HG03108 (cell line): ENCODE results near the gene LRP8.
"Not testable (repeated sequence)": the region's sequence is repeated elsewhere in the genome, so short reads cannot be mapped to it uniquely, and the experiment has no call there.

ENCODE experiments used
- ATAC-seq: cut with Tn5 transposase; IDR thresholded peaks from one replicate; pipeline ENCODE4 v1.9.1; 2021; ENCODE audit warnings: moderate library complexity; ENCODE audit not compliant: unreplicated experiment

The LRP8 gene

DNA sequence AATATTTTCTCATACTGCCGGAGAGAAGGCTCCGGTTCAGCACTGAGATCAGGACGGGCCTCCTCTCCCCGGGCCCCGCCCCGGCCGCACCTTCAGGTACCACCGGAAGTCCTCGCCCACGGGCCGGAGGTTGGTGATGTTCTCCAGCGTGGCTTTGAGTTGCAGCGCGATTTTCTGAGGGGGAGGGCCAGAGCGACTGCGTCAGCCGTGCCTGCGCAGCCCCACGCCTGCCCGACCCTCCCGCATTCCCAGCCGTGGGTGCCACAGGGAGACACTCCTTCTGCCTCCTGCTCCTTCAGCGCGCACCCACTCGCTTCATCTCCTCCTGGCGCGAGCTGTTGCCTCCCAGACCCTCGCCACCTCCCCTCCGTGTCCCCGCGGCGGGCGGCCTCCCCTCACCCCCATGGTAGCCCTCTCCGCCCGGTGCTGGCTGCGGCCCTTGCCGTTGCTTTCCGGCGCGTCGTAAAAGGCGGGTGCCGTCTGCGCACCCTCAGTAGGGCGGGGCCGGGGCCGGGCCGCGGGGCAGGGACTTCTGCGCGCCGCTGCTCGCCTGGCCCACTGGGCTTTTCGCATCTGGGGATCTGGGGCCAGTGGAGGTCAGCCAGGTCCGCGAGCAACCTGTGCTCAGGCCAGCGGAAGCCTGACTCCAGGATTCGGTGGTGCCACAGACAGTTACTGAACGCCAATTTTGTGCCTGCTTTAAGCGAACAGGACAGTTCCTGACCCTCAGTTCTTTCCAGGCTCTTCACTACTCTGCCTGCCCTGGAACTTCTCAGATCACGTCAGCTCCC is 107.5 kb downstream of the LRP8 start, which contains the start of gene CZIB:
Gene CZIB (minus strand): TSS at position 464 of the 791 bp plus-strand sequence. CDS start 59 bp downstream, at position 405.
- ATAC-seq: peak; percentile 90

DNA sequence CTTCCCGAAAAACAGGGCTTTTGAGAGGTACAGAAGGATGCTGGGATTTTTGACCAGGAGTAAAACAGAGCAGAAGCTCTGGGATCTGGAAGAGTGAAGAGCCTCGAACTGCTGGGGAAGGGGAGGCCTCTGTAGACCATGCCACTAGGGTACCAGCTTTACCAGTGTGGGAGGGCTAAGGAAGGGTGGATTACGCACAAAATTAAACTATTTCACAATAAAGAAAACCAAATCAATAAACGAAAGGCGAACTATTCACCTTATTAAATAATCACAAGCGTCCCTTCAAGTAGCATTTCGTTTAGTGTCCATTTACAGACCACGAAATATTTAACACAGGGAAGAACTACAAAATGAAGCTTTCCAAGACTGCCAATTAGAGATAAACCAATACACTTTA is 108.2 kb downstream of the LRP8 start:
- no peak for ATAC-seq

GRCh38 chr1:53218201-53218600 is 109.7 kb downstream of the LRP8 start:
- no peak for ATAC-seq

- ATAC-seq: no peak
These were observed 113.4 kb downstream of the LRP8 start for GRCh38 chr1:53214376-53214940.

- no peak for ATAC-seq
These were observed 116.9 kb downstream of the LRP8 start for GRCh38 chr1:53210954-53211353.

DNA sequence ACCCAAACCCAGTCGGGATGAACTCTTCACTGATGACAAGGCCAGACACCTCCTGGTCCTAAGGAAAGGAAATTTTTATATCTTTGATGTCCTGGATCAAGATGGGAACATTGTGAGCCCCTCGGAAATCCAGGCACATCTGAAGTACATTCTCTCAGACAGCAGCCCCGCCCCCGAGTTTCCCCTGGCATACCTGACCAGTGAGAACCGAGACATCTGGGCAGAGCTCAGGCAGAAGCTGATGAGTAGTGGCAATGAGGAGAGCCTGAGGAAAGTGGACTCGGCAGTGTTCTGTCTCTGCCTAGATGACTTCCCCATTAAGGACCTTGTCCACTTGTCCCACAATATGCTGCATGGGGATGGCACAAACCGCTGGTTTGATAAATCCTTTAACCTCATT is 117.5 kb downstream of the LRP8 start:
- ATAC-seq: no peak

GRCh38 chr1:53207726-53208125 is 120.1 kb downstream of the LRP8 start:
- no peak for ATAC-seq

- ATAC-seq: no peak
These were observed 121.0 kb downstream of the LRP8 start for GRCh38 chr1:53206735-53207379.

- ATAC-seq: not testable (repeated sequence)
These were observed 121.7 kb downstream of the LRP8 start for GRCh38 chr1:53206083-53206685.

GRCh38 chr1:53205496-53205895 is 122.4 kb downstream of the LRP8 start:
- ATAC-seq: not testable (repeated sequence)

DNA sequence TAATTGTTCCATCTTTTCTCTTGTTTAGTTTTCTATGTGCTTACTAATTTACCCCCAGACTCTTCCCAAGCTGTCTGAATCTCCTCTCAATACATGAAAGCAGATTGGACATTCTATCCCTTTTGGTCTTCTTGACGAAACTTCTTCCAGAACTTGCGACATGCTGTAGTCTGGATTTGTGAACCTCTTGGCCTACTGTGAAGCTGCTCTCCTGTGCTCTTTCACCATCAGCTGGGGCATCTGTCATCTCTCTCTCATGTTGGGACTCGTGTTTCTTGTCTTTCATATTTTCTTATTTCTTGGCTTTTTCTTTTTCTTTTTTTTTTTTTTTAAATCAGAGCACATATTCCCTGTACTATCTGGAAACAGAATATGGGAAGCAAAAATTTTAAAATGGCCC is 124.4 kb downstream of the LRP8 start:
- no peak for ATAC-seq

GRCh38 chr1:53198241-53198651 is 129.6 kb downstream of the LRP8 start:
- no peak for ATAC-seq

DNA sequence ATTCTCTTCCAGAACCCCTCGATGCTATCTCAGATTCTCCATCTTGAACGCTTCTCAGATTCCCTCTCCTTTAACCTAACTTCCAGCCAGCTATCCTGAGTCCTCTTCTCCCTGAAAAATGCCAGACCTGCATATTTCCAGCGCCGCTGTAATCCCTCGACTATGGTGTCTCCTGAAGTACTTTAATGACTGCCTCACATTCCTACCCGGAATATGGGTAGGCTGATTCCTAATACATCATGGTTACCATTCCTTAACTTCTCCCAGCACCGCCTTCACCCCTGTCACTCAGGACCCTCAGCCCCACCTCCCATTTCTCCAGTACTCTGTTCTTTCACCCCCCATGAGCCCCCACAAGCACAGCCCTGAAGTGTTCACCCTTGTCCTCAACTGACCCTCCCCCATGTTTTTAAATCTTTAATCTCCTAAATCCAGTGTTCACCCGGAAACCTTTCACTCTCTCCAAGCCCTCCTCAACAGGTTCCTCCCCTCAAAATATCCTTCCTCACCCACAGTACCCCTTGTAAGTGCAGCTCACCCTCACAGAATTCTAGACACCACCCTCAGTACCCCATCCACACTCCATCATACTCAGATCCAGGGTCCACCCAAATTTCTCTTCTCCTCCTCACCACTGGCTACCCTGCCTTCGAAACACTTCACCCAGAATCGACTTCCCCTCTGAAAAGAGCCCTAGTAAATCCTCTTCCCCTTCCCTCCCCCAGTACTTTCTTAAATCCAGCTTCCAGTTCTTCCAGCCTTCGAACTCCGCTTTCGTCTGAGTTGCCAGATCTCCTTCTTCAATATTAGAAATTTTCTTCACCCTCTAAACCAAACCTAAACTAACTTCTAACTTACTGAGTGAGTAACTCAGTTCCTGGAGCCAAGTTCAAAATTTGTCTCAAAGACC is 130.3 kb downstream of the LRP8 start:
- ATAC-seq: no peak

- ATAC-seq: peak; percentile 99
These were observed 131.2 kb downstream of the LRP8 start, which contains the start of gene CPT2 for GRCh38 chr1:53196485-53197290. Gene CPT2, plus strand, starts transcription at chr1:53196824. Its CDS starts 120 bp downstream, at chr1:53196944.

DNA sequence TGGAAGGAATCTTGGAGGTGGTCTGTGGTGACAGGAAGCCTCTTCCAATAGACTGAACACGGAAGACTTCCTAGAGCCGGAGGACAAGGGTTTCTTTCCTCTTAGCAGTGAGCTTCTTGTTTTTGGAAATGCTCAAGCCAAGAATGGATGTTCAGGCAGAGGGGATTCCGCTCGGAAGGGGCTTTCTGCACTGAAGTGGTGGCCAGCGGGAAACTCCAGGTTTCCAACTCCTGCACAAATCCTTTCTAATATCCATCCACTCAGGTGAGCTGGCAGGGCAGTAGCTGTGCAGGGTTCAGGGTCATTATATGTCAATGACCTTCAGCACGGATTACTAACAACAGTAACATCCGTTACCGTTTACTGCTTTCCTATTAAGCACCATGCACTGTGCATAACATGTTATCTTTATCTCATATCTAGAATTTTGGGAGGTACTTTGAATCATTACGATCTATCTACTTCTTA is 131.8 kb downstream of the LRP8 start:
- peak; percentile 10 for ATAC-seq

GRCh38 chr1:53195246-53196016 is 132.4 kb downstream of the LRP8 start:
- ATAC-seq: no peak
